GM23338 (cell line): ENCODE data around the gene NEIL3. TPM values are rescaled to one million over a fixed set of nuclear protein-coding genes. Genes with fewer than 3 reads are reported as not detected.

ENCODE experiments used
- ATAC-seq: fragments of 200-7000 bp; cut with Tn5 transposase; 3 replicates; pipeline ENCODE4 v1.9.1; 2020
- DNase-seq: peaks from one replicate; pipeline ENCODE4 v3.0.0-alpha.2; 2015; ENCODE audit warnings: low spot score
- H2AFZ ChIP-seq: fragments of 200-600 bp; sonication (generic); 2 replicates; pipeline ENCODE4 v1.8.0; 2016; ENCODE audit warnings: antibody characterized with exemption, mild to moderate bottlenecking, moderate library complexity
- H3F3A ChIP-seq: fragments of 200-600 bp; sonication (generic); replicated peaks from 2 replicates; pipeline ENCODE4 v1.8.0; 2017; ENCODE audit warnings: antibody characterized with exemption, mixed run types, low read depth
- H3K27ac ChIP-seq: fragments of 200-600 bp; sonication (generic); 2 replicates; pipeline ENCODE4 v1.6.1; 2016; ENCODE audit warnings: low read depth
- H3K27me3 ChIP-seq: fragments of 200-600 bp; sonication (generic); 2 replicates; pipeline ENCODE4 v1.8.0; 2016; ENCODE audit warnings: mild to moderate bottlenecking, mixed run types, moderate library complexity; ENCODE audit not compliant: insufficient read depth
- H3K36me3 ChIP-seq: fragments of 200-600 bp; sonication (generic); 2 replicates; pipeline ENCODE4 v1.8.0; 2016; ENCODE audit warnings: mild to moderate bottlenecking; ENCODE audit not compliant: insufficient read depth
- H3K4me1 ChIP-seq: fragments of 200-600 bp; sonication (generic); 2 replicates; pipeline ENCODE4 v1.8.0; 2016; ENCODE audit warnings: mild to moderate bottlenecking, moderate library complexity; ENCODE audit not compliant: insufficient read depth
- H3K4me2 ChIP-seq: fragments of 200-600 bp; sonication (generic); 2 replicates; pipeline ENCODE4 v1.7.1; 2017; ENCODE audit warnings: mixed run types
- H3K4me3 ChIP-seq: fragments of 200-600 bp; sonication (generic); 2 replicates; pipeline ENCODE4 v1.6.1; 2016; ENCODE audit warnings: mixed run types
- H3K79me2 ChIP-seq: fragments of 200-600 bp; sonication (generic); replicated peaks from 2 replicates; pipeline ENCODE4 v1.8.0; 2017; ENCODE audit warnings: mild to moderate bottlenecking; ENCODE audit not compliant: insufficient read depth
- H3K9me2 ChIP-seq: fragments of 200-600 bp; sonication (generic); 2 replicates; pipeline ENCODE4 v1.8.0; 2017; ENCODE audit not compliant: insufficient read depth
- H4K20me1 ChIP-seq: fragments of 200-600 bp; sonication (generic); replicated peaks from 2 replicates; pipeline ENCODE4 v1.8.0; 2017; ENCODE audit warnings: mild to moderate bottlenecking; ENCODE audit not compliant: insufficient read depth
- H3K27ac Mint-ChIP-seq: 2 replicates; pipeline ENCODE4 v1.8.0; 2020; ENCODE audit warnings: inconsistent platforms, mild to moderate bottlenecking, moderate library complexity, mixed read lengths
- H3K27me3 Mint-ChIP-seq: 3 replicates; pipeline ENCODE4 v1.8.0; 2022; ENCODE audit warnings: low read depth, mild to moderate bottlenecking, moderate library complexity, mixed read lengths, inconsistent platforms; ENCODE audit not compliant: insufficient read depth, poor library complexity
- H3K36me3 Mint-ChIP-seq: 3 replicates; pipeline ENCODE4 v1.8.0; 2021; ENCODE audit warnings: low read depth, mild to moderate bottlenecking, inconsistent platforms, moderate library complexity, mixed read lengths
- H3K4me1 Mint-ChIP-seq: 3 replicates; pipeline ENCODE4 v1.8.0; 2020; ENCODE audit warnings: mild to moderate bottlenecking, inconsistent platforms, mixed read lengths
- H3K4me3 Mint-ChIP-seq: 3 replicates; pipeline ENCODE4 v1.8.0; 2021; ENCODE audit warnings: moderate library complexity, mild to moderate bottlenecking, inconsistent platforms, mixed read lengths
- H3K9me3 Mint-ChIP-seq: 3 replicates; pipeline ENCODE4 v1.8.0; 2020; ENCODE audit warnings: moderate library complexity, mild to moderate bottlenecking, inconsistent platforms, mixed read lengths
- EZH2 ChIP-seq: fragments of 200-600 bp; sonication (generic); IDR thresholded peaks from one replicate; pipeline ENCODE4 v1.8.0; 2017; ENCODE audit warnings: antibody characterized with exemption, mild to moderate bottlenecking, low read depth; ENCODE audit not compliant: unreplicated experiment
- EZH2phosphoT487 ChIP-seq: fragments of 200-600 bp; sonication (generic); IDR thresholded peaks from one replicate; pipeline ENCODE4 v1.8.1; 2018; ENCODE audit warnings: antibody characterized with exemption; ENCODE audit not compliant: unreplicated experiment
- JUNB ChIP-seq: IDR thresholded peaks from one replicate; pipeline ENCODE4 v1.6.1; 2016; ENCODE audit warnings: antibody characterized with exemption; ENCODE audit not compliant: unreplicated experiment
- STAT1 ChIP-seq: IDR thresholded peaks from one replicate; pipeline ENCODE4 v1.6.1; 2016; ENCODE audit warnings: antibody characterized with exemption; ENCODE audit not compliant: unreplicated experiment
- ZNF114 ChIP-seq: fragments of 250-450 bp; sonication (Bioruptor Pico); IDR thresholded peaks from 2 replicates; pipeline ENCODE4 v1.5.0; 2020; ENCODE audit warnings: mild to moderate bottlenecking, moderate library complexity
- ZNF331 ChIP-seq: fragments of 250-450 bp; sonication (Bioruptor Pico); IDR thresholded peaks from 2 replicates; pipeline ENCODE4 v1.5.0; 2020; ENCODE audit warnings: low read depth, mild to moderate bottlenecking, moderate library complexity
- polyA plus RNA-seq: library from polyadenylated mRNA; unstranded; fragments of >200 nt; fragmentation: Nextera tagmentation; extraction: Ambion mirVana; gene quantifications from 2 replicates; pipeline ENCODE4 v1.2.1, GENCODE V29; 2016
- total RNA-seq: library from RNA; depleted of rRNA; stranded (reverse); fragments of >200 nt; shearing (Covaris generic); gene quantifications from 2 replicates; pipeline ENCODE4 v1.2.3, GENCODE V29; 2014
- TF ChIP-seq, protein P1 (sequence below): fragments of 250-450 bp; sonication (Bioruptor Pico); IDR thresholded peaks from 2 replicates; pipeline ENCODE4 v1.5.0; 2020; ENCODE audit warnings: mild to moderate bottlenecking, moderate library complexity
- TF ChIP-seq, protein P2 (sequence below): IDR thresholded peaks from 2 replicates; pipeline ENCODE4 v1.6.1; 2016; ENCODE audit warnings: antibody characterized with exemption
- TF ChIP-seq, protein P3 (sequence below), 2 experiments: fragments of 200-600 bp in 1 of 2; sonication (generic) in 1 of 2; conservative IDR thresholded peaks; 2 replicates each; pipeline versions ENCODE4 v1.5.1 to v1.6.1; 2016 to 2017; ENCODE audit warnings: antibody characterized with exemption in 2 of 2, low read depth in 2 of 2, mild to moderate bottlenecking in 2 of 2, moderate library complexity in 1 of 2

The NEIL3 gene
- total and polyA plus RNA-seq, 2 experiments from 2014 or later, result 11.8 to 15.4 TPM

- TF ChIP-seq, protein P1, sequence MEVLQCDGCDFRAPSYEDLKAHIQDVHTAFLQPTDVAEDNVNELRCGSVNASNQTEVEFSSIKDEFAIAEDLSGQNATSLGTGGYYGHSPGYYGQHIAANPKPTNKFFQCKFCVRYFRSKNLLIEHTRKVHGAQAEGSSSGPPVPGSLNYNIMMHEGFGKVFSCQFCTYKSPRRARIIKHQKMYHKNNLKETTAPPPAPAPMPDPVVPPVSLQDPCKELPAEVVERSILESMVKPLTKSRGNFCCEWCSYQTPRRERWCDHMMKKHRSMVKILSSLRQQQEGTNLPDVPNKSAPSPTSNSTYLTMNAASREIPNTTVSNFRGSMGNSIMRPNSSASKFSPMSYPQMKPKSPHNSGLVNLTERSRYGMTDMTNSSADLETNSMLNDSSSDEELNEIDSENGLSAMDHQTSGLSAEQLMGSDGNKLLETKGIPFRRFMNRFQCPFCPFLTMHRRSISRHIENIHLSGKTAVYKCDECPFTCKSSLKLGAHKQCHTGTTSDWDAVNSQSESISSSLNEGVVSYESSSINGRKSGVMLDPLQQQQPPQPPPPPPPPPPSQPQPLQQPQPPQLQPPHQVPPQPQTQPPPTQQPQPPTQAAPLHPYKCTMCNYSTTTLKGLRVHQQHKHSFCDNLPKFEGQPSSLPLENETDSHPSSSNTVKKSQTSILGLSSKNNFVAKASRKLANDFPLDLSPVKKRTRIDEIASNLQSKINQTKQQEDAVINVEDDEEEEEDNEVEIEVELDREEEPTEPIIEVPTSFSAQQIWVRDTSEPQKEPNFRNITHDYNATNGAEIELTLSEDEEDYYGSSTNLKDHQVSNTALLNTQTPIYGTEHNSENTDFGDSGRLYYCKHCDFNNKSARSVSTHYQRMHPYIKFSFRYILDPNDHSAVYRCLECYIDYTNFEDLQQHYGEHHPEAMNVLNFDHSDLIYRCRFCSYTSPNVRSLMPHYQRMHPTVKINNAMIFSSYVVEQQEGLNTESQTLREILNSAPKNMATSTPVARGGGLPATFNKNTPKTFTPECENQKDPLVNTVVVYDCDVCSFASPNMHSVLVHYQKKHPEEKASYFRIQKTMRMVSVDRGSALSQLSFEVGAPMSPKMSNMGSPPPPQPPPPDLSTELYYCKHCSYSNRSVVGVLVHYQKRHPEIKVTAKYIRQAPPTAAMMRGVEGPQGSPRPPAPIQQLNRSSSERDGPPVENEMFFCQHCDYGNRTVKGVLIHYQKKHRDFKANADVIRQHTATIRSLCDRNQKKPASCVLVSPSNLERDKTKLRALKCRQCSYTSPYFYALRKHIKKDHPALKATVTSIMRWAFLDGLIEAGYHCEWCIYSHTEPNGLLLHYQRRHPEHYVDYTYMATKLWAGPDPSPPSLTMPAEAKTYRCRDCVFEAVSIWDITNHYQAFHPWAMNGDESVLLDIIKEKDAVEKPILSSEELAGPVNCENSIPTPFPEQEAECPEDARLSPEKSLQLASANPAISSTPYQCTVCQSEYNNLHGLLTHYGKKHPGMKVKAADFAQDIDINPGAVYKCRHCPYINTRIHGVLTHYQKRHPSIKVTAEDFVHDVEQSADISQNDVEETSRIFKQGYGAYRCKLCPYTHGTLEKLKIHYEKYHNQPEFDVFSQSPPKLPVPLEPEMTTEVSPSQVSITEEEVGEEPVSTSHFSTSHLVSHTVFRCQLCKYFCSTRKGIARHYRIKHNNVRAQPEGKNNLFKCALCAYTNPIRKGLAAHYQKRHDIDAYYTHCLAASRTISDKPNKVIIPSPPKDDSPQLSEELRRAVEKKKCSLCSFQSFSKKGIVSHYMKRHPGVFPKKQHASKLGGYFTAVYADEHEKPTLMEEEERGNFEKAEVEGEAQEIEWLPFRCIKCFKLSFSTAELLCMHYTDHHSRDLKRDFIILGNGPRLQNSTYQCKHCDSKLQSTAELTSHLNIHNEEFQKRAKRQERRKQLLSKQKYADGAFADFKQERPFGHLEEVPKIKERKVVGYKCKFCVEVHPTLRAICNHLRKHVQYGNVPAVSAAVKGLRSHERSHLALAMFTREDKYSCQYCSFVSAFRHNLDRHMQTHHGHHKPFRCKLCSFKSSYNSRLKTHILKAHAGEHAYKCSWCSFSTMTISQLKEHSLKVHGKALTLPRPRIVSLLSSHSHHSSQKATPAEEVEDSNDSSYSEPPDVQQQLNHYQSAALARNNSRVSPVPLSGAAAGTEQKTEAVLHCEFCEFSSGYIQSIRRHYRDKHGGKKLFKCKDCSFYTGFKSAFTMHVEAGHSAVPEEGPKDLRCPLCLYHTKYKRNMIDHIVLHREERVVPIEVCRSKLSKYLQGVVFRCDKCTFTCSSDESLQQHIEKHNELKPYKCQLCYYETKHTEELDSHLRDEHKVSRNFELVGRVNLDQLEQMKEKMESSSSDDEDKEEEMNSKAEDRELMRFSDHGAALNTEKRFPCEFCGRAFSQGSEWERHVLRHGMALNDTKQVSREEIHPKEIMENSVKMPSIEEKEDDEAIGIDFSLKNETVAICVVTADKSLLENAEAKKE (CRISPR knock-in tag), result no peak
- TF ChIP-seq JUNB (no peak), STAT1 (no peak)
- TF ChIP-seq, protein P2, sequence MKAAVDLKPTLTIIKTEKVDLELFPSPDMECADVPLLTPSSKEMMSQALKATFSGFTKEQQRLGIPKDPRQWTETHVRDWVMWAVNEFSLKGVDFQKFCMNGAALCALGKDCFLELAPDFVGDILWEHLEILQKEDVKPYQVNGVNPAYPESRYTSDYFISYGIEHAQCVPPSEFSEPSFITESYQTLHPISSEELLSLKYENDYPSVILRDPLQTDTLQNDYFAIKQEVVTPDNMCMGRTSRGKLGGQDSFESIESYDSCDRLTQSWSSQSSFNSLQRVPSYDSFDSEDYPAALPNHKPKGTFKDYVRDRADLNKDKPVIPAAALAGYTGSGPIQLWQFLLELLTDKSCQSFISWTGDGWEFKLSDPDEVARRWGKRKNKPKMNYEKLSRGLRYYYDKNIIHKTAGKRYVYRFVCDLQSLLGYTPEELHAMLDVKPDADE, result no peak
- TF ChIP-seq, protein P3, sequence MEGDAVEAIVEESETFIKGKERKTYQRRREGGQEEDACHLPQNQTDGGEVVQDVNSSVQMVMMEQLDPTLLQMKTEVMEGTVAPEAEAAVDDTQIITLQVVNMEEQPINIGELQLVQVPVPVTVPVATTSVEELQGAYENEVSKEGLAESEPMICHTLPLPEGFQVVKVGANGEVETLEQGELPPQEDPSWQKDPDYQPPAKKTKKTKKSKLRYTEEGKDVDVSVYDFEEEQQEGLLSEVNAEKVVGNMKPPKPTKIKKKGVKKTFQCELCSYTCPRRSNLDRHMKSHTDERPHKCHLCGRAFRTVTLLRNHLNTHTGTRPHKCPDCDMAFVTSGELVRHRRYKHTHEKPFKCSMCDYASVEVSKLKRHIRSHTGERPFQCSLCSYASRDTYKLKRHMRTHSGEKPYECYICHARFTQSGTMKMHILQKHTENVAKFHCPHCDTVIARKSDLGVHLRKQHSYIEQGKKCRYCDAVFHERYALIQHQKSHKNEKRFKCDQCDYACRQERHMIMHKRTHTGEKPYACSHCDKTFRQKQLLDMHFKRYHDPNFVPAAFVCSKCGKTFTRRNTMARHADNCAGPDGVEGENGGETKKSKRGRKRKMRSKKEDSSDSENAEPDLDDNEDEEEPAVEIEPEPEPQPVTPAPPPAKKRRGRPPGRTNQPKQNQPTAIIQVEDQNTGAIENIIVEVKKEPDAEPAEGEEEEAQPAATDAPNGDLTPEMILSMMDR (conservative IDR thresholded peaks at IDR 0.05; ENCODE audit: low read depth in 2 of 2), result no peak
These were observed 95.3 kb downstream of the NEIL3 start (continued) for GRCh38 chr4:177404986-177405385.

- H3K9me2 ChIP-seq, result peaks cover 6% of the 10 kb centered on the region
- no peaks in the 10 kb centered on the region; the same call in none of the 3 replicates for H3K9me3 Mint-ChIP-seq
- H3K4me3 ChIP-seq, result no peak overlapping the region
- H3K36me3 Mint-ChIP-seq, result no peaks in the 10 kb centered on the region
- H2AFZ ChIP-seq, result no peak overlapping the region
- peaks cover 6% of the 10 kb centered on the region for H3K27me3 Mint-ChIP-seq
- peaks cover 15% of the 10 kb centered on the region; the same call in 1 of the 2 replicates for H3K4me1 ChIP-seq
- no peaks in the 10 kb centered on the region for H3K27me3 ChIP-seq
- peaks cover 17% of the 10 kb centered on the region for H3K4me1 Mint-ChIP-seq
- no peaks in the 10 kb centered on the region for H4K20me1 ChIP-seq
- H3K27ac ChIP-seq, result no peak overlapping the region
- H3K36me3 ChIP-seq, result no peaks in the 10 kb centered on the region
- no peaks in the 10 kb centered on the region for H3K79me2 ChIP-seq
- H3K4me2 ChIP-seq, result no peak overlapping the region
- H3K27ac Mint-ChIP-seq, result no peak overlapping the region
- H3K4me3 Mint-ChIP-seq, result no peak overlapping the region
- H3F3A ChIP-seq, result no peaks in the 10 kb centered on the region
- no peak for ATAC-seq
- no peak for DNase-seq
- no peak for TF ChIP-seq ZNF331
- no peak for TF ChIP-seq ZNF114 (CRISPR knock-in tag)
- TF ChIP-seq EZH2, result no peak
- TF ChIP-seq, protein P2, result no peak
- TF ChIP-seq, protein P3 (conservative IDR thresholded peaks at IDR 0.05; ENCODE audit: low read depth in 2 of 2), result no peak
- no peak for TF ChIP-seq EZH2phosphoT487
These were observed 95.8 kb downstream of the NEIL3 start for GRCh38 chr4:177405508-177405907.
